Vagina (tissue), 2 donors: ENCODE results near the gene ZYG11B. TPM values are rescaled to one million over a fixed set of nuclear protein-coding genes. Genes with fewer than 3 reads are reported as not detected.
"Not testable (repeated sequence)": the region's sequence is repeated elsewhere in the genome, so short reads cannot be mapped to it uniquely, and the experiment has no call there.

Experiments
- DNase-seq, 2 donors: peaks; one replicate each; pipeline ENCODE4 v3.0.0-alpha.2; 2017; ENCODE audit errors: extremely low spot score in 2 of 2
- H3K27ac ChIP-seq: fragments of 200-600 bp; sonication (generic); one replicate; pipeline ENCODE4 v1.5.1; 2019
- H3K27me3 ChIP-seq: fragments of 200-600 bp; sonication (generic); one replicate; pipeline ENCODE4 v1.5.1; 2019
- H3K36me3 ChIP-seq, 2 donors: fragments of 200-600 bp; sonication (generic); one replicate each; pipeline ENCODE4 v1.5.1; 2017 to 2019
- H3K4me1 ChIP-seq: fragments of 200-600 bp; sonication (generic); one replicate; pipeline ENCODE4 v1.5.1; 2019
- H3K4me3 ChIP-seq, 2 donors: fragments of 200-600 bp; sonication (generic); 1 replicate in 1 of 2; 2 replicates in 1 of 2; pipeline ENCODE4 v1.5.1; 2016 to 2019
- H3K9me3 ChIP-seq: fragments of 200-600 bp; sonication (generic); one replicate; pipeline ENCODE4 v1.5.1; 2019
- CTCF ChIP-seq, 3 experiments: fragments of 450-650 bp in 2 of 3; fragments of 200-600 bp in 1 of 3; sonication (generic) in 1 of 3; IDR thresholded peaks; one replicate each; pipeline ENCODE4 v1.5.1; 2017 to 2019; ENCODE audit warnings: antibody characterized with exemption in 3 of 3, mild to moderate bottlenecking in 2 of 3, moderate library complexity in 2 of 3
- POLR2A ChIP-seq, 2 donors: fragments of 450-650 bp; IDR thresholded peaks; one replicate each; pipeline ENCODE4 v1.6.1; 2017; ENCODE audit warnings: antibody characterized with exemption in 2 of 2, mild to moderate bottlenecking in 2 of 2, moderate library complexity in 2 of 2
- POLR2AphosphoS5 ChIP-seq, 2 donors: sonication (generic); formaldehyde crosslinking; IDR thresholded peaks; one replicate each; pipeline ENCODE4 v1.9.0; 2017; ENCODE audit warnings: antibody characterized with exemption in 2 of 2, mild to moderate bottlenecking in 2 of 2, low read depth in 1 of 2; ENCODE audit not compliant: insufficient read depth in 1 of 2
- intact Hi-C: fragments of 100-400 bp; cut with DNase I; formaldehyde crosslinking; loops from one replicate; pipeline ENCODE4 v1.15.1; 2023
- total RNA-seq: library from RNA; depleted of rRNA; stranded (reverse); fragments of >200 nt; gene quantifications from one replicate; pipeline ENCODE4 v1.2.3, GENCODE V29; 2016

The ZYG11B gene
- total RNA-seq, 1 donor from 2014 or later, result 30.4 TPM

- DNase-seq, result not testable (repeated sequence)
Measured at GRCh38 chr1:52686261-52686751, 39.9 kb upstream of the ZYG11B start.

GRCh38 chr1:52686830-52687229, 39.4 kb upstream of the ZYG11B start:
- no peak for DNase-seq
- intact Hi-C loops, result no loop called here
- TF ChIP-seq POLR2A (IDR thresholded peaks at IDR 0.05) (no peak), POLR2AphosphoS5 (IDR thresholded peaks at IDR 0.05; ENCODE audit: insufficient read depth in 1 of 2, low read depth in 1 of 2) (no peak), CTCF (IDR thresholded peaks at IDR 0.05) (no peak)
- H3K9me3 ChIP-seq, result no peaks in the 10 kb centered on the region
- H3K4me3 ChIP-seq, result no peak overlapping the region
- H3K4me1 ChIP-seq, result no peaks in the 10 kb centered on the region
- peaks cover 0 to 22% of the 10 kb centered on the region in 2 donors for H3K36me3 ChIP-seq
- no peaks in the 10 kb centered on the region for H3K27me3 ChIP-seq
- H3K27ac ChIP-seq, result no peak overlapping the region

More at GRCh38 chr1:52686261-52686751, 39.9 kb upstream of the ZYG11B start:
- H3K9me3 ChIP-seq, H3K27ac ChIP-seq, H3K4me1 ChIP-seq, intact Hi-C loops, H3K4me3 ChIP-seq, H3K27me3 ChIP-seq: not testable (repeated sequence)
- peaks cover 0 to 19% of the 10 kb centered on the region in 2 donors for H3K36me3 ChIP-seq
- TF ChIP-seq CTCF (IDR thresholded peaks at IDR 0.05), result peak; percentile 38 to 73 (median 45)
- peak in 1 of 2 donors; percentile 15 for TF ChIP-seq POLR2AphosphoS5 (IDR thresholded peaks at IDR 0.05; ENCODE audit: insufficient read depth in 1 of 2, low read depth in 1 of 2)

GRCh38 chr1:52691821-52692220, 34.4 kb upstream of the ZYG11B start:
- no peak for TF ChIP-seq POLR2AphosphoS5 (IDR thresholded peaks at IDR 0.05; ENCODE audit: insufficient read depth in 1 of 2, low read depth in 1 of 2)
- no peak for TF ChIP-seq POLR2A (IDR thresholded peaks at IDR 0.05)
- no peak for TF ChIP-seq CTCF (IDR thresholded peaks at IDR 0.05)
- intact Hi-C loops, result loop anchor here (5.0 to 10.0 kb wide), 2 partner anchors 550 to 817 kb away; partner anchors contain the start of genes NRDC and ZFYVE9
- Histone ChIP-seq H3K27ac (no peak overlapping the region), H3K4me3 (no peak overlapping the region), H3K36me3 (peaks cover 0 to 31% of the 10 kb centered on the region in 2 donors), H3K9me3 (no peaks in the 10 kb centered on the region), H3K27me3 (no peaks in the 10 kb centered on the region), H3K4me1 (peaks cover 2% of the 10 kb centered on the region)
- DNase-seq, result no peak

- Histone ChIP-seq H3K36me3 (peaks cover 0 to 23% of the 10 kb centered on the region in 2 donors), H3K4me3 (no peak overlapping the region), H3K27ac (no peak overlapping the region), H3K4me1 (peaks cover 9% of the 10 kb centered on the region), H3K9me3 (no peaks in the 10 kb centered on the region), H3K27me3 (no peaks in the 10 kb centered on the region)
- no peak for DNase-seq
- no peak for TF ChIP-seq POLR2AphosphoS5 (IDR thresholded peaks at IDR 0.05; ENCODE audit: insufficient read depth in 1 of 2, low read depth in 1 of 2)
- TF ChIP-seq POLR2A (IDR thresholded peaks at IDR 0.05), result no peak
- no peak for TF ChIP-seq CTCF (IDR thresholded peaks at IDR 0.05)
- intact Hi-C loops, result loop anchor here (5.0 to 10.0 kb wide), 2 partner anchors 550 to 818 kb away; partner anchors contain the start of genes NRDC and ZFYVE9
Measured at GRCh38 chr1:52692697-52693096, 33.6 kb upstream of the ZYG11B start.

GRCh38 chr1:52693351-52693750, 32.9 kb upstream of the ZYG11B start:
- not testable (repeated sequence) for H3K9me3 ChIP-seq, H3K27ac ChIP-seq, H3K4me3 ChIP-seq, DNase-seq, H3K4me1 ChIP-seq, H3K27me3 ChIP-seq
- H3K36me3 ChIP-seq, result peaks cover 0 to 21% of the 10 kb centered on the region in 2 donors
- intact Hi-C loops, result loop anchor here (5.0 to 10.0 kb wide), 2 partner anchors 551 to 819 kb away; partner anchors contain the start of genes NRDC and ZFYVE9
